ENCODE measurements around the gene THSD7B.

The THSD7B gene

DNA sequence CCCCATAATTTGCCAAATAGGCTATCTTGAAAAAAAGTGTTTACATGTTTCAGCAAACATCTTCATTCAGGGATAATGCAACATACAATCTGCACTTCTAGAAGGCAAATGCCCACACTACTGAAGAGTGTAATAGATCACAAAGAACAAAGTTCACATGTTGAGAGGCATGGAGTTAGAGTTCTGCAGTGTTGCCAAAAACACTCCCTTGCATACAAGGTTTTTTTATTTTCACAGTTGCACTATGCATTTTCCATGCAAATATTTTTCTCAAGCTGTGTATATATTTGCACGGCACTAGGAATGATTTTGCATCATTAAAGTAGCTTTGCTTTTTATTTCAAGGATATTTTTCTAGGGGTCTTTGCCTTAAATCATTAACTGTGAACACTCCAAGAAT, 409.9 kb downstream of the THSD7B start:
- no peak overlapping the region for H3K4me2 ChIP-seq (ENCODE audit: insufficient read depth, low read length, poor library complexity, severe bottlenecking)
- H3K27me3 ChIP-seq (ENCODE audit: control insufficient read depth in 3 of 3, insufficient read depth in 3 of 3, low read depth in 1 of 3, low read length in 3 of 3): no peaks in the 10 kb centered on the region
- H3K79me1 ChIP-seq (ENCODE audit: low read depth, low read length): no peaks in the 10 kb centered on the region
- H3K4ac ChIP-seq (ENCODE audit: low read length): no peak overlapping the region
- WGBS, 2 donors (ENCODE audit: extremely low coverage in 2 of 2, insufficient read length in 2 of 2, insufficient replicate concordance in 1 of 2): no CpG with 5 or more reads among the region's 1 CpG
- H3K14ac ChIP-seq (ENCODE audit: low read length): no peak overlapping the region
- H2AFZ ChIP-seq (ENCODE audit: low read length): no peak overlapping the region
- no peak for DNase-seq (ENCODE audit: low spot score)
- no peaks in the 10 kb centered on the region for H3K9me3 ChIP-seq (replicated peaks in 1 of 2; ENCODE audit: control insufficient read depth in 2 of 2, insufficient read depth in 1 of 2, low read depth in 1 of 2, low read length in 2 of 2)
- no peak overlapping the region for H2BK15ac ChIP-seq (ENCODE audit: low read length)
- no peak overlapping the region for H3K23ac ChIP-seq (ENCODE audit: low read depth, low read length, poor library complexity)
- H2AK5ac ChIP-seq (ENCODE audit: low read depth, low read length): no peak overlapping the region
- no peak overlapping the region for H2BK120ac ChIP-seq (ENCODE audit: low read depth, low read length)
- H4K91ac ChIP-seq (ENCODE audit: low read depth, low read length, poor library complexity): no peak overlapping the region
- no peak overlapping the region for H3K4me3 ChIP-seq (ENCODE audit: low read length in 2 of 2)
- H3K36me3 ChIP-seq (replicated peaks in 1 of 2; ENCODE audit: control insufficient read depth in 2 of 2, insufficient read depth in 2 of 2, low read length in 2 of 2): no peaks in the 10 kb centered on the region
- H3K9ac ChIP-seq (ENCODE audit: low read depth, low read length, poor library complexity): no peak overlapping the region
- no peak overlapping the region for H4K8ac ChIP-seq (ENCODE audit: low read depth, low read length)
- no peak overlapping the region for H2BK5ac ChIP-seq (ENCODE audit: low read length)
- no peaks in the 10 kb centered on the region for H3K4me1 ChIP-seq (ENCODE audit: control insufficient read depth in 2 of 2, insufficient read depth in 1 of 2, low read depth in 1 of 2, low read length in 2 of 2)
- H3K27ac ChIP-seq (replicated peaks; ENCODE audit: low read length): no peak overlapping the region
- H3K18ac ChIP-seq (ENCODE audit: low read length): no peak overlapping the region
- no peak overlapping the region for H2BK12ac ChIP-seq (ENCODE audit: low read length)

DNA sequence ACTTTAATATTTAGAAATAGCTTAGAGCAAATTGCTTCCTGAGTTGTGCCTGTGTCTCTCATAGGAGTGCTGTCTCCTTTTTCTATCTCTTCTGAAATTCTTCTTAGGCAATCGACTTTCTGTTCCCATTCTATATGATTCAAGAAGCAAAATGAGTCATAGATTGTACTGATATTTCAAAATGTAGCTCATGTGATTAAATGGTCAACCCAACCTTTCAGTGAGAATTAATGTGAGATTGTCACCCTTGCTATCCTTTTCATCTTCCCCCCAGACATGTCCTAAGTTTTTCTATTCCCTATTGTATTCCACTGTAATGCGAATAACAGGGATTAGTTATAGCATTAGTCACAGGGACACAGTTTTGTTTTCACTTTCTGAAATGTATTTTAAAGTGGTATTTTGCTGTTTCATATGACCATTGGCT, 413.6 kb downstream of the THSD7B start:
- H3K9ac ChIP-seq (ENCODE audit: low read depth, low read length, poor library complexity): no peak overlapping the region
- no peak overlapping the region for H3K4me3 ChIP-seq (ENCODE audit: low read length in 2 of 2)
- H2BK12ac ChIP-seq (ENCODE audit: low read length): no peak overlapping the region
- no peak for DNase-seq (ENCODE audit: low spot score)
- no peak overlapping the region for H2AFZ ChIP-seq (ENCODE audit: low read length)
- H3K36me3 ChIP-seq (replicated peaks in 1 of 2; ENCODE audit: control insufficient read depth in 2 of 2, insufficient read depth in 2 of 2, low read length in 2 of 2): no peaks in the 10 kb centered on the region
- H4K91ac ChIP-seq (ENCODE audit: low read depth, low read length, poor library complexity): no peak overlapping the region
- no peak overlapping the region for H3K4ac ChIP-seq (ENCODE audit: low read length)
- H3K79me1 ChIP-seq (ENCODE audit: low read depth, low read length): no peaks in the 10 kb centered on the region
- no peak overlapping the region for H3K18ac ChIP-seq (ENCODE audit: low read length)
- H3K27me3 ChIP-seq (ENCODE audit: control insufficient read depth in 3 of 3, insufficient read depth in 3 of 3, low read depth in 1 of 3, low read length in 3 of 3): no peaks in the 10 kb centered on the region
- H3K23ac ChIP-seq (ENCODE audit: low read depth, low read length, poor library complexity): no peak overlapping the region
- no peak overlapping the region for H3K4me2 ChIP-seq (ENCODE audit: insufficient read depth, low read length, poor library complexity, severe bottlenecking)
- H2BK5ac ChIP-seq (ENCODE audit: low read length): no peak overlapping the region
- H3K4me1 ChIP-seq (ENCODE audit: control insufficient read depth in 2 of 2, insufficient read depth in 1 of 2, low read depth in 1 of 2, low read length in 2 of 2): no peaks in the 10 kb centered on the region
- H2BK15ac ChIP-seq (ENCODE audit: low read length): no peak overlapping the region
- no peak overlapping the region for H3K27ac ChIP-seq (replicated peaks; ENCODE audit: low read length)
- no peak overlapping the region for H4K8ac ChIP-seq (ENCODE audit: low read depth, low read length)
- no peak overlapping the region for H2BK120ac ChIP-seq (ENCODE audit: low read depth, low read length)
- no peaks in the 10 kb centered on the region for H3K9me3 ChIP-seq (replicated peaks in 1 of 2; ENCODE audit: control insufficient read depth in 2 of 2, insufficient read depth in 1 of 2, low read depth in 1 of 2, low read length in 2 of 2)
- H3K14ac ChIP-seq (ENCODE audit: low read length): no peak overlapping the region
- no peak overlapping the region for H2AK5ac ChIP-seq (ENCODE audit: low read depth, low read length)
- no CpG with 5 or more reads among the region's 2 CpGs for WGBS, 2 donors (ENCODE audit: extremely low coverage in 2 of 2, insufficient read length in 2 of 2, insufficient replicate concordance in 1 of 2)

DNA sequence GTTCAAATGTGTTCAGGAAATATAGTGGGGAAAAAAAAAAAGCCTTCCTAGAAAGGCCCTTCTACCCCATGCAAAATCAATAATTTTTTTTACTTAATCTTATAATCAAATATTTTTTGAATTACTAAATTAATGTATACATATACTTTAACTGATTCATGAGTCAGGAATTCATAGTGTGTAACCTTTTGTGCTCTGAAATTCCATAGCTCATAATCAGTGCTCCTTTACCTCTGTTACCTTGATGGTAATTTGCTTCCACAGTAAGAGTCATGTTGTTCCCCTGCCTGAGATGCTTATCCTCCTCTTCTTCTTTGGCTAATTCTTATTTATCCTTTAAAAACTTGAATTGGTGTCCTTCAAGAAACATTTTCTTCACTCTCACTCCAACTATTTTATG, 414.2 kb downstream of the THSD7B start:
- no peak overlapping the region for H2BK5ac ChIP-seq (ENCODE audit: low read length)
- no peaks in the 10 kb centered on the region for H3K4me1 ChIP-seq (ENCODE audit: control insufficient read depth in 2 of 2, insufficient read depth in 1 of 2, low read depth in 1 of 2, low read length in 2 of 2)
- no peaks in the 10 kb centered on the region for H3K9me3 ChIP-seq (replicated peaks in 1 of 2; ENCODE audit: control insufficient read depth in 2 of 2, insufficient read depth in 1 of 2, low read depth in 1 of 2, low read length in 2 of 2)
- H2BK12ac ChIP-seq (ENCODE audit: low read length): no peak overlapping the region
- H2BK120ac ChIP-seq (ENCODE audit: low read depth, low read length): no peak overlapping the region
- no peak overlapping the region for H2BK15ac ChIP-seq (ENCODE audit: low read length)
- no peak overlapping the region for H4K8ac ChIP-seq (ENCODE audit: low read depth, low read length)
- no peak overlapping the region for H3K18ac ChIP-seq (ENCODE audit: low read length)
- H3K79me1 ChIP-seq (ENCODE audit: low read depth, low read length): no peaks in the 10 kb centered on the region
- H2AFZ ChIP-seq (ENCODE audit: low read length): no peak overlapping the region
- H4K91ac ChIP-seq (ENCODE audit: low read depth, low read length, poor library complexity): no peak overlapping the region
- H3K27ac ChIP-seq (replicated peaks; ENCODE audit: low read length): no peak overlapping the region
- no peaks in the 10 kb centered on the region for H3K36me3 ChIP-seq (replicated peaks in 1 of 2; ENCODE audit: control insufficient read depth in 2 of 2, insufficient read depth in 2 of 2, low read length in 2 of 2)
- no peak overlapping the region for H3K4ac ChIP-seq (ENCODE audit: low read length)
- no peak for DNase-seq (ENCODE audit: low spot score)
- H3K14ac ChIP-seq (ENCODE audit: low read length): no peak overlapping the region
- H3K9ac ChIP-seq (ENCODE audit: low read depth, low read length, poor library complexity): no peak overlapping the region
- H3K23ac ChIP-seq (ENCODE audit: low read depth, low read length, poor library complexity): no peak overlapping the region
- H3K4me3 ChIP-seq (ENCODE audit: low read length in 2 of 2): no peak overlapping the region
- no peak overlapping the region for H2AK5ac ChIP-seq (ENCODE audit: low read depth, low read length)
- no peak overlapping the region for H3K4me2 ChIP-seq (ENCODE audit: insufficient read depth, low read length, poor library complexity, severe bottlenecking)
- no peaks in the 10 kb centered on the region for H3K27me3 ChIP-seq (ENCODE audit: control insufficient read depth in 3 of 3, insufficient read depth in 3 of 3, low read depth in 1 of 3, low read length in 3 of 3)

DNA sequence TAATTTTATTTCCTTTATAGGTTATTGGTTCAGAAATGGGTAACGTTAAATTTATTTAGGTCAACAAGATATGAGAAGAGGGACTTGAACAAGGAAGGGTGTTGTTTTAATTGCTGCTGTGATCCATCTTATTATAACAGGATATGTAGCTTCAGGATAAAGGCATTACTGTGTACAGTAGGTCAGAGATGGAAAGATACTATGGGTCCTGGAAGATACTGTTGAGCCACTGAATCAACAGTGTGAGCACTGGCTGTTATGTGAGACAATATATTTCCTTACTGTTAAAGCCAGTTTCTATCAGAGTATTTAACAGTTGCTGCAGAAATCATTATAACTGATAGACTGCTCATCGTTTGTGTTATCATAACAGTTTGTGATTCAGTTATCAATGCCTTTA, 414.7 kb downstream of the THSD7B start:
- Histone ChIP-seq H2BK5ac (ENCODE audit: low read length) (no peak overlapping the region), H2AK5ac (ENCODE audit: low read depth, low read length) (no peak overlapping the region), H3K4me2 (ENCODE audit: insufficient read depth, low read length, poor library complexity, severe bottlenecking) (no peak overlapping the region), H3K4me3 (ENCODE audit: low read length in 2 of 2) (no peak overlapping the region), H4K91ac (ENCODE audit: low read depth, low read length, poor library complexity) (no peak overlapping the region), H3K9me3 (replicated peaks in 1 of 2; ENCODE audit: control insufficient read depth in 2 of 2, insufficient read depth in 1 of 2, low read depth in 1 of 2, low read length in 2 of 2) (no peaks in the 10 kb centered on the region), H3K23ac (ENCODE audit: low read depth, low read length, poor library complexity) (no peak overlapping the region), H2BK120ac (ENCODE audit: low read depth, low read length) (no peak overlapping the region), H3K4ac (ENCODE audit: low read length) (no peak overlapping the region), H2AFZ (ENCODE audit: low read length) (no peak overlapping the region), H3K27ac (replicated peaks; ENCODE audit: low read length) (no peak overlapping the region), H3K14ac (ENCODE audit: low read length) (no peak overlapping the region), H4K8ac (ENCODE audit: low read depth, low read length) (no peak overlapping the region), H3K79me1 (ENCODE audit: low read depth, low read length) (no peaks in the 10 kb centered on the region), H3K27me3 (ENCODE audit: control insufficient read depth in 3 of 3, insufficient read depth in 3 of 3, low read depth in 1 of 3, low read length in 3 of 3) (no peaks in the 10 kb centered on the region), H3K36me3 (replicated peaks in 1 of 2; ENCODE audit: control insufficient read depth in 2 of 2, insufficient read depth in 2 of 2, low read length in 2 of 2) (no peaks in the 10 kb centered on the region), H2BK12ac (ENCODE audit: low read length) (no peak overlapping the region), H3K4me1 (ENCODE audit: control insufficient read depth in 2 of 2, insufficient read depth in 1 of 2, low read depth in 1 of 2, low read length in 2 of 2) (no peaks in the 10 kb centered on the region), H3K9ac (ENCODE audit: low read depth, low read length, poor library complexity) (no peak overlapping the region), H3K18ac (ENCODE audit: low read length) (no peak overlapping the region), H2BK15ac (ENCODE audit: low read length) (no peak overlapping the region)
- DNase-seq (ENCODE audit: low spot score): no peak
- no CpG with 5 or more reads among the region's 2 CpGs for WGBS, 2 donors (ENCODE audit: extremely low coverage in 2 of 2, insufficient read length in 2 of 2, insufficient replicate concordance in 1 of 2)
